ENCODE measurements around the gene NOSIP. TPM values are rescaled to one million over a fixed set of nuclear protein-coding genes. Genes with fewer than 3 reads are reported as not detected.

Gene NOSIP
- total RNA-seq, 2 experiments from 2014 or later = 35.1 to 74.7 TPM

DNA sequence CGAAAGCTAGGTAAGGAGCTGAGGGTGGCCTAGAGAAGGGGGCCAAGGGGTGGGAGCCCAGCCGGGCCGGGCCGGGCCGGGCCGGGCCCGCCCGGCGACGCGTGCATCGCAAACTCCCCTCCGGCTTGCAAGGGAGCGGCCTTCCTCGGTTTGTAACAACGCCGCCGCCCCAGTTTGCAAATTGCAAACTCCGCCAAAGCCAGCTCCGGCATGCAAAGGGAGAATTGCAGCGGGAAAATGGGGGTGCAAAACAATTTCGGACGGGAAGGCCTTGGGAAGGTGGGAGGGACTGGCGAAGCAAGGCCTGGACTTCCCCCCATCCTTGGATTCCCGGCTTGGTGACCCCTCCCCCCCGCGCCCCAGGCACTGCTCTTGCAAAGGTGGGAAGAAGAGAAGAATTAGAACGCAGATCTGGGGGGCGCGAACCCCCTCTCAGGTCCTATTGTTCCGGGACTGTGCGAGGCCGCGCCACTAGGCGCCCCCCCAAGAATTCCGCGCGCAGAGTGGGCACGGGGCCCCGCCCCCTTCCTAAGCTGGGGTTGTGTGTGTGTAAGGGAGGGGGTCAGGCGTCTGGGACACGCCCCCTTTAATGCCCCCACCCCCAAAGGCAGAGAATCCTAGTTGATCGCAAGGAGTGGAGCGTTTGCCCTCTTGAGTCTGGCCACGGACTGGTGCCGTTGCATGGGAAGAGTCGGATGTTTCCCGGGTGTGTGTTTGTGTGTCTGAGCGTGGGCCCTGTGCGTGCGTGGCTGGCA lies 11.6 kb upstream of the NOSIP start:
- Histone ChIP-seq H3K4me2 (ENCODE audit: low read length) (peak overlapping the region; percentile 92), H3K4me3 (ENCODE audit: low read depth, low read length, poor library complexity, severe bottlenecking) (peak overlapping the region; percentile 94), H2AFZ (ENCODE audit: low read length) (no peak overlapping the region), H3K36me3 (ENCODE audit: insufficient read depth, low read length) (peaks cover 34% of the 10 kb centered on the region), H3K9me2 (ENCODE audit: insufficient read depth, low read length) (no peaks in the 10 kb centered on the region), H3K9me3 (ENCODE audit: low read length) (no peaks in the 10 kb centered on the region), H3K27ac (ENCODE audit: low read depth, low read length, poor library complexity, severe bottlenecking) (peak overlapping the region; percentile 96), H3K4me1 (ENCODE audit: insufficient read depth, low read length, poor library complexity, severe bottlenecking) (peaks cover 13% of the 10 kb centered on the region), H3K79me2 (ENCODE audit: insufficient read depth, low read depth, low read length) (peaks cover 25% of the 10 kb centered on the region), H4K20me1 (ENCODE audit: insufficient read depth, low read length) (peaks cover 8% of the 10 kb centered on the region; the same call in 1 of the 2 replicates)
- POLR2A ChIA-PET = interaction anchor here (0.7 to 4.3 kb wide), 3 partner anchors 12 to 1262 kb away, joined by 4 to 17 read pairs (median 9); partner anchors contain the start of genes NOSIP, PRRG2 and RRAS
- peak; percentile 63 for DNase-seq (ENCODE audit: low spot score)
- BruUV-seq (replicated peaks) = TSS peak; percentile 32
- intact Hi-C loops (cut with micrococcal nuclease; ENCODE audit: unreplicated experiment) = loop anchor here (2.0 to 5.0 kb wide), 3 partner anchors 49 to 285 kb away; partner anchors contain the start of genes AKT1S1, PRMT1, RRAS and TBC1D17
- TF ChIP-seq, protein P1, sequence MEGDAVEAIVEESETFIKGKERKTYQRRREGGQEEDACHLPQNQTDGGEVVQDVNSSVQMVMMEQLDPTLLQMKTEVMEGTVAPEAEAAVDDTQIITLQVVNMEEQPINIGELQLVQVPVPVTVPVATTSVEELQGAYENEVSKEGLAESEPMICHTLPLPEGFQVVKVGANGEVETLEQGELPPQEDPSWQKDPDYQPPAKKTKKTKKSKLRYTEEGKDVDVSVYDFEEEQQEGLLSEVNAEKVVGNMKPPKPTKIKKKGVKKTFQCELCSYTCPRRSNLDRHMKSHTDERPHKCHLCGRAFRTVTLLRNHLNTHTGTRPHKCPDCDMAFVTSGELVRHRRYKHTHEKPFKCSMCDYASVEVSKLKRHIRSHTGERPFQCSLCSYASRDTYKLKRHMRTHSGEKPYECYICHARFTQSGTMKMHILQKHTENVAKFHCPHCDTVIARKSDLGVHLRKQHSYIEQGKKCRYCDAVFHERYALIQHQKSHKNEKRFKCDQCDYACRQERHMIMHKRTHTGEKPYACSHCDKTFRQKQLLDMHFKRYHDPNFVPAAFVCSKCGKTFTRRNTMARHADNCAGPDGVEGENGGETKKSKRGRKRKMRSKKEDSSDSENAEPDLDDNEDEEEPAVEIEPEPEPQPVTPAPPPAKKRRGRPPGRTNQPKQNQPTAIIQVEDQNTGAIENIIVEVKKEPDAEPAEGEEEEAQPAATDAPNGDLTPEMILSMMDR (conservative IDR thresholded peaks at IDR 0.05; ENCODE audit: low read length) = no peak
- TF ChIP-seq EZH2phosphoT487 (IDR thresholded peaks at IDR 0.05; ENCODE audit: borderline replicate concordance, low read depth, low read length) = no peak
- CTCF ChIA-PET (ENCODE audit: unreplicated experiment) = interaction anchor here (0.5 kb wide), 1 partner anchor 175 kb away, joined by 6 read pairs; the partner anchor contains the start of gene AP2A1

DNA sequence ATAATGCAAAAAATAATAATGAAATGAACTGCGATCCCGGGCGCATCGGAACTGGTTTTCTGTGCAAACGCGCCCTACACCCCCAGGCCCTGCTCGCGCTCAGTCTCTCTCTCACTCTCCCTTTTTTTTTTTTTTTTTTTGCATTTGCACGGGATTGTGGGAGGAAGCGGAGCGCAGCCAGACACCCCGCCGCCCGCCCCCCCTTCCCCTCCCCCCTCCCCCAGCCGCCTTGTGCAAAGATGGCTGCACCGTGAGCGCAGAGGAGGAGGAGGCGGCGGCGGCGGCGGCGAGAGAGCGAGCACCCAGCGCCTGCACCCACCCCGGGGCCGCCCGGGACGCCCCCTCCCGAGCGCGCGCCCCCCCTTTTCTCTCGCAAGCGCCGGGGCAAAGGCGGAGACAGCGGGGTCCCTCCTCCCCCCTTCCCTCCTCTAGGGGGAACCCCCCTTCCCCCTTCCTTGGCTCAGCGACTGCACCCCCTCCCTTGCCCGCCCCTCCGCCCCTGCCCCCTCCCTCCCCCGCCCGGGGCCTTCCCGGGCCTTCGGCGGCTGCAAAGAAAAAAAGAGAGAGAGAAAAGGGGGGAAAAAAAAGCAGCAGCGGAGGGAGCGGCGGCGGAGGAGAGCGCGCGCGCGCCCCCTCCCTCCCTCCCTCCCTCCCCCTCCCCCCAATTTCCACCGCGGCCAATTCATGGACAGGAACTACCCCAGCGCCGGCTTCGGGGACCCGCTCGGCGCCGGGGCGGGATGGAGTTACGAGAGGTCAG lies 10.8 kb upstream of the NOSIP start, which contains the start of gene PRR12:
TSS of gene PRR12 (plus strand) at position 212 of the 760 bp plus-strand sequence. CDS start at position 685, 473 bp downstream.
- Histone ChIP-seq H2AFZ (ENCODE audit: low read length) (no peak within 1 kb of the TSS), H4K20me1 (ENCODE audit: insufficient read depth, low read length) (peaks cover 8% of the 10 kb centered on the region; the same call in 1 of the 2 replicates), H3K9me3 (ENCODE audit: low read length) (no peaks in the 10 kb centered on the region), H3K36me3 (ENCODE audit: insufficient read depth, low read length) (peaks cover 27% of the 10 kb centered on the region), H3K4me2 (ENCODE audit: low read length) (peak within 1 kb of the TSS; percentile 97), H3K9me2 (ENCODE audit: insufficient read depth, low read length) (no peaks in the 10 kb centered on the region), H3K27ac (ENCODE audit: low read depth, low read length, poor library complexity, severe bottlenecking) (peak within 1 kb of the TSS; percentile 96), H3K4me1 (ENCODE audit: insufficient read depth, low read length, poor library complexity, severe bottlenecking) (peaks cover 13% of the 10 kb centered on the region), H3K4me3 (ENCODE audit: low read depth, low read length, poor library complexity, severe bottlenecking) (peak within 1 kb of the TSS; percentile 94), H3K79me2 (ENCODE audit: insufficient read depth, low read depth, low read length) (peaks cover 25% of the 10 kb centered on the region)
- intact Hi-C loops (cut with micrococcal nuclease; ENCODE audit: unreplicated experiment) = loop anchor here (2.0 to 5.0 kb wide), 3 partner anchors 50 to 286 kb away; partner anchors contain the start of genes AKT1S1, PRMT1, RRAS and TBC1D17
- ChIA-PET POLR2A (interaction anchor here (0.7 to 4.3 kb wide), 4 partner anchors 11 to 83 kb away, joined by 3 to 17 read pairs (median 6); partner anchors contain the start of genes NOSIP, PRRG2 and RRAS), CTCF (ENCODE audit: unreplicated experiment) (no interaction called here)
- DNase-seq (ENCODE audit: low spot score) = peak; percentile 83
- TF ChIP-seq, protein P1 (conservative IDR thresholded peaks at IDR 0.05; ENCODE audit: low read length) = no peak
- no peak for TF ChIP-seq EZH2phosphoT487 (IDR thresholded peaks at IDR 0.05; ENCODE audit: borderline replicate concordance, low read depth, low read length)
- no TSS peak for BruUV-seq (replicated peaks)
